PC-9 (cell line): ENCODE results near the gene PLXDC1. TPM values are rescaled to one million over a fixed set of nuclear protein-coding genes. Genes with fewer than 3 reads are reported as not detected.

Source experiments
- BruUV-seq: library from RNA; stranded (reverse); fragments of 400-500 nt; replicated peaks from 2 replicates; lab custom pipeline; 2021; lab: Mats Ljungman, UMichigan
- CTCF ChIA-PET: fragments of 300-600 bp; sonication (Branson Sonifier 250); formaldehyde crosslinking; loops from one replicate; lab custom pipeline; 2022; ENCODE audit warnings: antibody characterized with exemption; lab: Charles Lee
- POLR2A ChIA-PET: fragments of 300-600 bp; sonication (Branson Sonifier 250); formaldehyde crosslinking; loops from one replicate; lab custom pipeline; 2022; ENCODE audit warnings: antibody characterized with exemption; ENCODE audit not compliant: unreplicated experiment; lab: Charles Lee
- DNase-seq, 2 experiments: peaks; one replicate each; pipeline versions ENCODE4 v3.0.0 to v3.0.0-alpha.2; 2015 to 2022; ENCODE audit warnings: mixed read lengths in 1 of 2
- H2AFZ ChIP-seq: fragments of 200-600 bp; sonication (generic); 2 replicates; pipeline ENCODE4 v1.8.1; 2017; ENCODE audit warnings: antibody characterized with exemption
- H3F3A ChIP-seq: fragments of 200-600 bp; sonication (generic); 2 replicates; pipeline ENCODE4 v1.8.1; 2017; ENCODE audit warnings: antibody characterized with exemption, mild to moderate bottlenecking, low read depth; ENCODE audit not compliant: insufficient read depth
- H3K27ac ChIP-seq: fragments of 200-600 bp; sonication (generic); 2 replicates; pipeline ENCODE4 v1.6.1; 2016; ENCODE audit warnings: mixed run types
- H3K27me3 ChIP-seq: fragments of 200-600 bp; sonication (generic); 2 replicates; pipeline ENCODE4 v1.6.1; 2016; ENCODE audit warnings: low read depth, mixed run types; ENCODE audit not compliant: insufficient read depth
- H3K36me3 ChIP-seq: fragments of 200-600 bp; sonication (generic); 2 replicates; pipeline ENCODE4 v1.6.1; 2016; ENCODE audit warnings: low read depth, mixed run types
- H3K4me1 ChIP-seq: fragments of 200-600 bp; sonication (generic); replicated peaks from 2 replicates; pipeline ENCODE4 v1.6.1; 2016; ENCODE audit warnings: mixed run types; ENCODE audit not compliant: insufficient read depth
- H3K4me2 ChIP-seq: fragments of 200-600 bp; sonication (generic); 2 replicates; pipeline ENCODE4 v1.6.1; 2017; ENCODE audit warnings: mixed run types
- H3K4me3 ChIP-seq: fragments of 200-600 bp; sonication (generic); 2 replicates; pipeline ENCODE4 v1.6.1; 2016; ENCODE audit warnings: mixed run types
- H3K79me2 ChIP-seq: fragments of 200-600 bp; sonication (generic); 2 replicates; pipeline ENCODE4 v1.6.1; 2017; ENCODE audit warnings: low read depth, mixed run types
- H3K9me2 ChIP-seq: fragments of 200-600 bp; sonication (generic); 2 replicates; pipeline ENCODE4 v1.8.1; 2017; ENCODE audit warnings: mild to moderate bottlenecking; ENCODE audit not compliant: insufficient read depth
- H3K9me3 ChIP-seq: fragments of 200-600 bp; sonication (generic); 2 replicates; pipeline ENCODE4 v1.8.1; 2016; ENCODE audit warnings: low read depth; ENCODE audit not compliant: insufficient read depth
- H4K20me1 ChIP-seq: fragments of 200-600 bp; sonication (generic); 2 replicates; pipeline ENCODE4 v1.8.1; 2017; ENCODE audit not compliant: insufficient read depth
- CTCF ChIP-seq: fragments of 200-600 bp; sonication (generic); conservative IDR thresholded peaks from 2 replicates; pipeline ENCODE4 v1.6.1; 2017; ENCODE audit warnings: mixed run types, antibody characterized with exemption, mild to moderate bottlenecking, moderate library complexity
- EZH2 ChIP-seq: fragments of 200-600 bp; sonication (generic); IDR thresholded peaks from 2 replicates; pipeline ENCODE4 v1.8.0; 2017; ENCODE audit warnings: antibody characterized with exemption, low read depth
- intact Hi-C: fragments of 100-400 bp; cut with micrococcal nuclease; formaldehyde crosslinking; loops from one replicate; pipeline ENCODE4 v1.10.0; 2022; ENCODE audit not compliant: unreplicated experiment
- total RNA-seq: library from RNA; stranded (reverse); gene quantifications from 2 replicates; pipeline ENCODE4 v1.2.3, GENCODE V29; 2021

Gene PLXDC1
- total RNA-seq, 1 experiment from 2014 or later, result 2.5 TPM

- H3K4me2 ChIP-seq, result no peak overlapping the region
- H3K27ac ChIP-seq, result no peak overlapping the region
- peak in 1 of 2 experiments; percentile 19 for DNase-seq
- ChIA-PET POLR2A (no interaction called here), CTCF (no interaction called here)
- no peak for TF ChIP-seq CTCF
- TF ChIP-seq EZH2, result no peak
- H3K4me1 ChIP-seq, result no peaks in the 10 kb centered on the region
- H3F3A ChIP-seq, result peaks cover 10% of the 10 kb centered on the region; the same call in 1 of the 2 replicates
- no peaks in the 10 kb centered on the region for H3K9me2 ChIP-seq
- H3K36me3 ChIP-seq, result no peaks in the 10 kb centered on the region
- H3K4me3 ChIP-seq, result no peak overlapping the region
- no peaks in the 10 kb centered on the region for H3K9me3 ChIP-seq
- intact Hi-C loops, result no loop called here
- no peaks in the 10 kb centered on the region for H3K79me2 ChIP-seq
- BruUV-seq, result no TSS peak
- no peak overlapping the region for H2AFZ ChIP-seq
- no peaks in the 10 kb centered on the region for H3K27me3 ChIP-seq
- H4K20me1 ChIP-seq, result no peaks in the 10 kb centered on the region
Measured at GRCh38 chr17:39064819-39065218, 86.6 kb downstream of the PLXDC1 start.

GRCh38 chr17:39064374-39064773, 87.1 kb downstream of the PLXDC1 start:
- Histone ChIP-seq H3K79me2 (no peaks in the 10 kb centered on the region), H3K9me3 (no peaks in the 10 kb centered on the region), H3K4me3 (no peak overlapping the region), H3K9me2 (no peaks in the 10 kb centered on the region), H3K4me1 (no peaks in the 10 kb centered on the region), H2AFZ (no peak overlapping the region), H3K27ac (no peak overlapping the region), H3K36me3 (no peaks in the 10 kb centered on the region), H3K4me2 (no peak overlapping the region), H3F3A (peaks cover 10% of the 10 kb centered on the region; the same call in 1 of the 2 replicates), H3K27me3 (no peaks in the 10 kb centered on the region), H4K20me1 (no peaks in the 10 kb centered on the region)
- ChIA-PET POLR2A (no interaction called here), CTCF (no interaction called here)
- no peak for DNase-seq
- intact Hi-C loops, result no loop called here
- TF ChIP-seq EZH2, result no peak
- TF ChIP-seq CTCF, result no peak
- no TSS peak for BruUV-seq

- Histone ChIP-seq H3F3A (peaks cover 10% of the 10 kb centered on the region; the same call in 1 of the 2 replicates), H3K9me3 (no peaks in the 10 kb centered on the region), H3K27me3 (no peaks in the 10 kb centered on the region), H3K79me2 (no peaks in the 10 kb centered on the region), H3K9me2 (no peaks in the 10 kb centered on the region), H2AFZ (no peak overlapping the region), H3K4me1 (no peaks in the 10 kb centered on the region), H3K36me3 (no peaks in the 10 kb centered on the region), H3K27ac (no peak overlapping the region), H3K4me3 (no peak overlapping the region), H4K20me1 (no peaks in the 10 kb centered on the region), H3K4me2 (no peak overlapping the region)
- no TSS peak for BruUV-seq
- TF ChIP-seq EZH2 (no peak), CTCF (no peak)
- CTCF ChIA-PET, result no interaction called here
- intact Hi-C loops, result no loop called here
- DNase-seq, result peak in 1 of 2 experiments; percentile 21
- POLR2A ChIA-PET, result no interaction called here
Measured at GRCh38 chr17:39063681-39064069, 87.8 kb downstream of the PLXDC1 start.
